NCI-H2227 treated with DMSO at 0.1 percent for 48 hours (cell line): Measurements from ENCODE around the gene PTGR3.

Experiments
- DNase-seq: peaks from one replicate; lab custom pipeline; 2025; lab: John Stamatoyannopoulos, UW

PTGR3 gene

GRCh38 chr18:75209129-75209950 is at the start of gene PTGR3:
Gene PTGR3 (minus strand): TSS chr18:75209139. CDS start chr18:75209058, 81 bp downstream.
- peak; percentile 74 for DNase-seq

- DNase-seq = no peak
These were observed 48.7 kb upstream of the PTGR3 start for GRCh38 chr18:75257605-75258004.

- DNase-seq = no peak
These were observed 47.4 kb upstream of the PTGR3 start for GRCh38 chr18:75256376-75256775.

- DNase-seq = no peak
These were observed 46.2 kb upstream of the PTGR3 start for GRCh38 chr18:75255094-75255493.

GRCh38 chr18:75253784-75254183 is 44.8 kb upstream of the PTGR3 start:
- DNase-seq = no peak

- DNase-seq = no peak
These were observed 44.1 kb upstream of the PTGR3 start for GRCh38 chr18:75253043-75253442.

- no peak for DNase-seq
These were observed 43.2 kb upstream of the PTGR3 start for GRCh38 chr18:75252136-75252535.

- no peak for DNase-seq
These were observed 42.5 kb upstream of the PTGR3 start for GRCh38 chr18:75251466-75251865.

GRCh38 chr18:75250471-75250821 is 41.5 kb upstream of the PTGR3 start:
- DNase-seq = no peak

GRCh38 chr18:75249672-75250470 is 40.9 kb upstream of the PTGR3 start:
- no peak for DNase-seq

GRCh38 chr18:75249175-75249518 is 40.2 kb upstream of the PTGR3 start:
- no peak for DNase-seq

- DNase-seq = no peak
These were observed 39.7 kb upstream of the PTGR3 start for GRCh38 chr18:75248426-75249174.

- peak; percentile 70 for DNase-seq
These were observed 38.9 kb upstream of the PTGR3 start for GRCh38 chr18:75247611-75248421.

GRCh38 chr18:75246721-75247610 is 38.0 kb upstream of the PTGR3 start:
- DNase-seq = no peak

- no peak for DNase-seq
These were observed 35.7 kb upstream of the PTGR3 start for GRCh38 chr18:75244351-75245313.

- DNase-seq = no peak
These were observed 32.8 kb upstream of the PTGR3 start for GRCh38 chr18:75241705-75242104.

GRCh38 chr18:75240433-75240832 is 31.5 kb upstream of the PTGR3 start:
- no peak for DNase-seq

GRCh38 chr18:75238786-75239185 is 29.8 kb upstream of the PTGR3 start:
- DNase-seq = no peak

- no peak for DNase-seq
These were observed 29.2 kb upstream of the PTGR3 start for GRCh38 chr18:75238100-75238499.

GRCh38 chr18:75235896-75236295 is 27.0 kb upstream of the PTGR3 start:
- DNase-seq = no peak
